SH-SY5Y (cell line): ENCODE measurements around the gene UNC13B.

Source experiments
- GATA2 ChIP-seq: IDR thresholded peaks from 2 replicates; pipeline ENCODE4 v1.6.1; 2011; ENCODE audit warnings: mild to moderate bottlenecking, low read depth, low read length
- GATA3 ChIP-seq: IDR thresholded peaks from 2 replicates; pipeline ENCODE4 v1.6.1; 2011; ENCODE audit warnings: low read depth, mild to moderate bottlenecking, low read length, moderate library complexity

DNA sequence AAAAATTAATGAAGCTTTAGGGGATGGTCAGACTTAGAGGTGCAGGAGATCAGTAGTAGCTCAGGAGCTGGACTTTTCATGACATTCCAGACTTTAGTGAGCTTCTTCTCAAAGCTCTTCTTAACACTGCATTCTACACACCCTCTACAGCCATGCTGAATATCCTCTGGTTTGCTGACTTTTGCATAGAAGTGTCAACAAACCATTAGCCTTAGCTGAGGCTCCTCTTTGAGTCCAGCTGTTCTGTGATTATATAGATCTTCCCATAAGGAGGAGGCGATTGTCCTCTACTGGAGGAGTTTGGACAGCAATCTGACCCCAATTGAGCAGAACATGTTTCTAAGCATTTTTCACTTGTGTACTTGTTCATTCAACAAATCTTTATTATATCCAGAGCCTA lies 253.1 kb downstream of the UNC13B start:
- TF ChIP-seq GATA2 (no peak), GATA3 (no peak)
